Endothelial cell of umbilical vein (primary cell): ENCODE results near the gene OTUB1. TPM values are rescaled to one million over a fixed set of nuclear protein-coding genes. Genes with fewer than 3 reads are reported as not detected.
A peak's percentile ranks its signal among the peaks of the same experiment; 100 is the strongest.

ENCODE experiments used
- BruUV-seq: library from RNA; stranded (reverse); fragments of 400-500 nt; replicated peaks from 2 replicates; lab custom pipeline; 2021; lab: Mats Ljungman, UMichigan
- CTCF ChIA-PET: fragments of 300-600, 350-600 bp; sonication (Branson Sonifier 250); formaldehyde crosslinking; loops from one replicate; lab custom pipeline; 2021; ENCODE audit warnings: antibody characterized with exemption, inconsistent platforms; lab: Charles Lee
- POLR2A ChIA-PET: fragments of 300-600, 350-600 bp; sonication (Branson Sonifier 250); formaldehyde crosslinking; loops from one replicate; lab custom pipeline; 2021; ENCODE audit warnings: antibody characterized with exemption, inconsistent platforms; lab: Charles Lee
- DNase-seq: peaks from one replicate; pipeline ENCODE4 v3.0.0-alpha.2; 2011; ENCODE audit warnings: low read depth, low spot score
- FAIRE-seq: peaks from 2 replicates; lab custom pipeline; 2011; peaks lifted over from hg19 to GRCh38; lab: Jason Lieb, UNC
- H2AFZ ChIP-seq: 2 replicates; pipeline ENCODE4 v1.6.0; 2012; ENCODE audit warnings: low read depth, low read length, control low read depth, inconsistent platforms
- H3K27ac ChIP-seq: 2 replicates; pipeline ENCODE4 v1.5.1; 2011; ENCODE audit warnings: low read depth, mild to moderate bottlenecking, control low read depth, low read length, moderate library complexity; ENCODE audit not compliant: insufficient read depth
- H3K27me3 ChIP-seq, 2 experiments: 2 replicates each; pipeline versions ENCODE4 v1.6.0 to v1.6.1; 2011; ENCODE audit warnings: low read length in 2 of 2, mixed read lengths in 1 of 2; ENCODE audit not compliant: control insufficient read depth in 2 of 2, insufficient read depth in 2 of 2
- H3K36me3 ChIP-seq, 2 experiments: 2 replicates in 1 of 2; 3 replicates in 1 of 2; pipeline ENCODE4 v1.5.1; 2011; ENCODE audit warnings: low read length in 2 of 2, mild to moderate bottlenecking in 1 of 2, moderate library complexity in 1 of 2; ENCODE audit not compliant: control insufficient read depth in 2 of 2, insufficient read depth in 2 of 2; ENCODE audit errors: extremely low read depth in 1 of 2
- H3K4me1 ChIP-seq: 3 replicates; pipeline ENCODE4 v1.5.1; 2011; ENCODE audit warnings: mild to moderate bottlenecking, low read length; ENCODE audit not compliant: control insufficient read depth, insufficient read depth; ENCODE audit errors: extremely low read depth
- H3K4me2 ChIP-seq: 2 replicates; pipeline ENCODE4 v1.6.1; 2011; ENCODE audit warnings: low read length, control low read depth, mixed read lengths; ENCODE audit not compliant: insufficient read depth
- H3K4me3 ChIP-seq, 3 experiments: fragments of 200-600 bp in 1 of 3; sonication (generic), shearing (Covaris generic) in 1 of 3; replicated peaks in 1 of 3; 2 replicates each; pipeline ENCODE4 v1.5.1; 2011 to 2016; ENCODE audit warnings: control low read depth in 3 of 3, low read length in 3 of 3, mild to moderate bottlenecking in 2 of 3, inconsistent platforms in 1 of 3, low read depth in 1 of 3, moderate library complexity in 1 of 3; ENCODE audit not compliant: insufficient read depth in 1 of 3
- H3K79me2 ChIP-seq: 2 replicates; pipeline ENCODE4 v1.6.0; 2012; ENCODE audit warnings: low read length, inconsistent platforms; ENCODE audit not compliant: control insufficient read depth, insufficient read depth
- H3K9ac ChIP-seq: replicated peaks from 2 replicates; pipeline ENCODE3; 2011; ENCODE audit warnings: low read length, control low read depth; ENCODE audit not compliant: insufficient read depth; ENCODE audit errors: extremely low read depth
- H3K9me1 ChIP-seq: replicated peaks from 3 replicates; pipeline ENCODE4 v1.6.0; 2011; ENCODE audit warnings: mild to moderate bottlenecking, low read length; ENCODE audit not compliant: control insufficient read depth, insufficient read depth; ENCODE audit errors: extremely low read depth
- H3K9me3 ChIP-seq: replicated peaks from 2 replicates; pipeline ENCODE4 v1.5.1; 2012; ENCODE audit warnings: low read length, inconsistent platforms; ENCODE audit not compliant: control insufficient read depth, insufficient read depth
- H4K20me1 ChIP-seq: replicated peaks from 2 replicates; pipeline ENCODE3; 2011; ENCODE audit warnings: mild to moderate bottlenecking, low read length; ENCODE audit not compliant: control insufficient read depth, insufficient read depth; ENCODE audit errors: extremely low read depth
- CTCF ChIP-seq, 2 donors: IDR thresholded peaks; 1 replicate in 1 of 2; 2 replicates in 1 of 2; pipeline ENCODE4 v1.5.1; 2011; ENCODE audit warnings: low read length in 2 of 2, mild to moderate bottlenecking in 2 of 2, moderate library complexity in 2 of 2, control low read depth in 1 of 2, inconsistent platforms in 1 of 2, low read depth in 1 of 2; ENCODE audit not compliant: insufficient read depth in 1 of 2; ENCODE audit errors: extremely low read depth in 1 of 2
- EZH2 ChIP-seq: IDR thresholded peaks from 2 replicates; pipeline ENCODE4 v1.6.1; 2012; ENCODE audit warnings: borderline replicate concordance, low read depth, mild to moderate bottlenecking, moderate library complexity, low read length, inconsistent platforms; ENCODE audit not compliant: severe bottlenecking
- FOS ChIP-seq: IDR thresholded peaks from 2 replicates; pipeline ENCODE4 v1.6.1; 2011; ENCODE audit warnings: mild to moderate bottlenecking, low read length, moderate library complexity, borderline replicate concordance; ENCODE audit not compliant: insufficient read depth
- GATA2 ChIP-seq: IDR thresholded peaks from 2 replicates; pipeline ENCODE4 v1.7.0; 2011; ENCODE audit warnings: low read depth, mild to moderate bottlenecking, moderate library complexity, mixed read lengths, low read length; ENCODE audit not compliant: insufficient read length, insufficient read depth
- JUN ChIP-seq: IDR thresholded peaks from 2 replicates; pipeline ENCODE4 v1.6.1; 2011; ENCODE audit warnings: borderline replicate concordance, low read depth; ENCODE audit not compliant: insufficient read length, insufficient read depth
- MAX ChIP-seq: IDR thresholded peaks from 2 replicates; pipeline ENCODE4 v1.6.1; 2011; ENCODE audit not compliant: insufficient read depth, insufficient read length
- MYC ChIP-seq: IDR thresholded peaks from one replicate; pipeline ENCODE4 v1.6.1; 2011; ENCODE audit warnings: mild to moderate bottlenecking, low read depth, low read length
- POLR2A ChIP-seq: IDR thresholded peaks from 2 replicates; pipeline ENCODE4 v1.6.1; 2012; ENCODE audit warnings: low read depth, mild to moderate bottlenecking, control low read depth, low read length
- POLR2AphosphoS5 ChIP-seq: IDR thresholded peaks from 2 replicates; pipeline ENCODE4 v1.6.1; 2012; ENCODE audit warnings: low read depth, mild to moderate bottlenecking, control low read depth, low read length, moderate library complexity; ENCODE audit not compliant: insufficient read depth
- dilution Hi-C: fragments of 300-500 bp; cut with MboI; formaldehyde crosslinking; loops from one replicate; pipeline ENCODE4 v1.15.0; 2019; ENCODE audit warnings: low sequenced_read_pairs; ENCODE audit not compliant: extremely low pct_ligation_motif_present
- intact Hi-C: fragments of 100-400 bp; cut with micrococcal nuclease; formaldehyde crosslinking; loops from one replicate; pipeline ENCODE4 v1.10.0; 2022
- polyA plus RNA-seq, 4 experiments: library from polyadenylated mRNA; depleted of rRNA in 3 of 4; stranded (reverse) in 3 of 4; unstranded in 1 of 4; fragments of >200 nt; gene quantifications; 2 replicates each; pipeline versions ENCODE4 v1.2.1 to v1.2.3, GENCODE V29; 2011 to 2012; ENCODE audit warnings: missing spikeins in 1 of 4
- total RNA-seq: library from RNA; stranded (reverse); gene quantifications from 2 replicates; pipeline ENCODE4 v1.2.3, GENCODE V29; 2021

OTUB1 gene
- total and polyA plus RNA-seq, 2 donors (not counting 3 experiments of a cell fraction or from before 2014, with no cell fraction given), result 81.9 to 256 TPM

GRCh38 chr11:63974259-63975143 lies 11.7 kb upstream of the OTUB1 start, which contains the start of gene COX8A:
COX8A (plus strand) TSS chr11:63974620; CDS start chr11:63974681, 61 bp downstream.
- POLR2A ChIA-PET, result no interaction called here
- DNase-seq, result peak; percentile 100
- TF ChIP-seq CTCF (IDR thresholded peaks at IDR 0.05; ENCODE audit: extremely low read depth in 1 of 2, insufficient read depth in 1 of 2, low read depth in 1 of 2, low read length in 2 of 2) (peak in 1 of 2 donors; percentile 11), GATA2 (no peak), JUN (peak; percentile 12), POLR2A (peak; percentile 86), FOS (no peak), MAX (no peak), MYC (no peak), EZH2 (no peak), POLR2AphosphoS5 (peak; percentile 94)
- H3K4me1 ChIP-seq, result peaks cover 13% of the 10 kb centered on the region
- no peaks in the 10 kb centered on the region for H4K20me1 ChIP-seq
- peak within 1 kb of the TSS; percentile 89 for H2AFZ ChIP-seq
- CTCF ChIA-PET, result interaction anchor here (0.5 to 2.1 kb wide), 7 partner anchors 18 to 206 kb away, joined by 3 to 8 read pairs (median 3); partner anchors contain the start of genes MARK2 and ZFTA
- H3K9ac ChIP-seq, result peak within 1 kb of the TSS; percentile 87
- H3K27me3 ChIP-seq, result peaks cover 0 to 2% of the 10 kb centered on the region in 2 experiments
- FAIRE-seq, result peak; percentile 100
- intact Hi-C loops, result loop anchor here (1.0 kb wide), 1 partner anchor 12 kb away; the partner anchor contains the start of gene OTUB1
- H3K79me2 ChIP-seq, result peaks cover 23% of the 10 kb centered on the region
- peak within 1 kb of the TSS; percentile 72 for H3K27ac ChIP-seq
- H3K4me2 ChIP-seq, result peak within 1 kb of the TSS; percentile 65
- no peaks in the 10 kb centered on the region for H3K9me3 ChIP-seq
- BruUV-seq, result TSS peak; percentile 67
- peak within 1 kb of the TSS; percentile 70 to 72 (median 71) for H3K4me3 ChIP-seq
- H3K36me3 ChIP-seq, result peaks cover 0 to 2% of the 10 kb centered on the region in 2 experiments
- no peaks in the 10 kb centered on the region for H3K9me1 ChIP-seq
- dilution Hi-C loops, result no loop called here
